ENCODE results near the gene KCTD1. TPM values are rescaled to one million over a fixed set of nuclear protein-coding genes. Genes with fewer than 3 reads are reported as not detected.

The KCTD1 gene
- total RNA-seq, 2 donors from 2014 or later: 12.2 to 36.3 TPM

DNA sequence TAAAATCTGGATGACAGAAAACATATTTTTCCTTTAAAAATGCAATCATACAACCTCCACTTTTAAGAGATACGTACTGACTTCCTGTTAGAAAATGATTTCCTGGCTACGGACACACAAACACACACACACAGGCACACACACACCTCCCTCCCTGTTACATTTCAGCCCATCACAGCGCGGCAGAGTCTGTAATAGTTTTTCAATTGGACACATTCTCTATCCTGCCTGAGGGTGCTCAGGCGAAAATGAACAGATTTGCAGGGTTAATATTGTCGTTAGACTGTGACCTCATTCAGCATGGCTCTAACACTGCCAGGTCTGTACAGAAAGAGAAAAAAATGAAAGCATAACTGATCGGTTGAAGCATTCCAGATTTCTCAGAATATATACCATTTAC lies 45.0 kb downstream of the KCTD1 start:
- Histone ChIP-seq H3K36me3 (replicated peaks in 1 of 2; ENCODE audit: insufficient read depth in 1 of 2, low read depth in 2 of 2) (no peaks in the 10 kb centered on the region), H3K4me1 (peaks cover 10% of the 10 kb centered on the region), H3K27me3 (no peaks in the 10 kb centered on the region), H3K27ac (no peak overlapping the region), H3K4me3 (no peak overlapping the region), H3K9me3 (no peaks in the 10 kb centered on the region)
- intact Hi-C loops (cut with DNase I): no loop called here
- DNase-seq (no peak), ATAC-seq (no peak)
- WGBS, 2 donors: 74 to 81% methylated on average over 7 of the region's 7 CpGs
- TF ChIP-seq POLR2A (IDR thresholded peaks at IDR 0.05) (no peak), CTCF (IDR thresholded peaks at IDR 0.05) (no peak)

- WGBS, 2 donors: 85 to 91% methylated on average over 4 of the region's 4 CpGs
- H3K36me3 ChIP-seq (replicated peaks in 1 of 2; ENCODE audit: insufficient read depth in 1 of 2, low read depth in 2 of 2): no peaks in the 10 kb centered on the region
Observed at GRCh38 chr18:26502823-26503222, 45.5 kb downstream of the KCTD1 start.

GRCh38 chr18:26497866-26498265 lies 50.5 kb downstream of the KCTD1 start:
- no peak overlapping the region for H3K4me3 ChIP-seq
- H3K36me3 ChIP-seq (replicated peaks in 1 of 2; ENCODE audit: insufficient read depth in 1 of 2, low read depth in 2 of 2): no peaks in the 10 kb centered on the region
- TF ChIP-seq POLR2A (IDR thresholded peaks at IDR 0.05): no peak
- TF ChIP-seq CTCF (IDR thresholded peaks at IDR 0.05): no peak
- no peaks in the 10 kb centered on the region for H3K27me3 ChIP-seq
- 91 to 99% methylated on average over 4 of the region's 4 CpGs for WGBS, 2 donors
- ATAC-seq (no peak), DNase-seq (no peak)
- no peak overlapping the region for H3K27ac ChIP-seq
- no peaks in the 10 kb centered on the region for H3K9me3 ChIP-seq
- no peaks in the 10 kb centered on the region for H3K4me1 ChIP-seq
- intact Hi-C loops (cut with DNase I): no loop called here

More at GRCh38 chr18:26502823-26503222, 45.5 kb downstream of the KCTD1 start:
- no peak for TF ChIP-seq CTCF (IDR thresholded peaks at IDR 0.05)
- TF ChIP-seq POLR2A (IDR thresholded peaks at IDR 0.05): no peak
- H3K9me3 ChIP-seq: no peaks in the 10 kb centered on the region
- DNase-seq (no peak), ATAC-seq (no peak)
- intact Hi-C loops (cut with DNase I): no loop called here
- H3K27ac ChIP-seq: no peak overlapping the region
- no peaks in the 10 kb centered on the region for H3K27me3 ChIP-seq
- H3K4me1 ChIP-seq: peaks cover 10% of the 10 kb centered on the region
- no peak overlapping the region for H3K4me3 ChIP-seq

DNA sequence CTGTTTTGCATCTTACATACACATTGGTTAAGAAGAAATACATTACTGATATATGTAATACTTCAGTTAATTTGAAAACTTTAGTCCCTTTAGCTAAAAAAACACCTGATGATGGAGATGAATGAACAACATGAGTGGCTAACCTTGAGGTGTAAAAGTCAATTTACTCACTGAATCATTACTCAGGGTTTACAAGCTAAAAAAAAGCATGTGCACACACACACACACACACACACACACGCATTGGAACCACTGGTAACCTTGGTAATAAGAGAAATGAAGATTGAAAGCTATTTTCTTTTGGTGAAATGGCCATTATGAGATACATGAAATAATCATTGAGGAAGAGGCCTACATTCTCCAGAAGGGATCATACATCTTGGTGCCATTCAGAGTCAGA lies 51.8 kb downstream of the KCTD1 start:
- Histone ChIP-seq H3K27me3 (no peaks in the 10 kb centered on the region), H3K9me3 (no peaks in the 10 kb centered on the region), H3K4me3 (no peak overlapping the region), H3K27ac (no peak overlapping the region), H3K36me3 (replicated peaks in 1 of 2; ENCODE audit: insufficient read depth in 1 of 2, low read depth in 2 of 2) (no peaks in the 10 kb centered on the region), H3K4me1 (no peaks in the 10 kb centered on the region)
- WGBS, 2 donors: 90 to 94% methylated on average over 1 of the region's 1 CpG
- TF ChIP-seq POLR2A (IDR thresholded peaks at IDR 0.05): no peak
- no peak for TF ChIP-seq CTCF (IDR thresholded peaks at IDR 0.05)
- DNase-seq (no peak), ATAC-seq (no peak)
- intact Hi-C loops (cut with DNase I): no loop called here

- WGBS, 2 donors: 94 to 100% methylated on average over 5 of the region's 5 CpGs
- no peak overlapping the region for H3K27ac ChIP-seq
- no peak overlapping the region for H3K4me3 ChIP-seq
- H3K9me3 ChIP-seq: no peaks in the 10 kb centered on the region
- ATAC-seq: no peak
- no peaks in the 10 kb centered on the region for H3K27me3 ChIP-seq
- intact Hi-C loops (cut with DNase I): no loop called here
- H3K4me1 ChIP-seq: no peaks in the 10 kb centered on the region
- no peak for TF ChIP-seq CTCF (IDR thresholded peaks at IDR 0.05)
- no peak for TF ChIP-seq POLR2A (IDR thresholded peaks at IDR 0.05)
- no peaks in the 10 kb centered on the region for H3K36me3 ChIP-seq (replicated peaks in 1 of 2; ENCODE audit: insufficient read depth in 1 of 2, low read depth in 2 of 2)
- DNase-seq: no peak
Observed at GRCh38 chr18:26495287-26495686, 53.1 kb downstream of the KCTD1 start.

Measured in body of pancreas (tissue), 4 donors.